Fibroblast of lung (primary cell): ENCODE measurements around the gene NT5DC3.

Source experiments
- EZH2 ChIP-seq: IDR thresholded peaks from 2 replicates; pipeline ENCODE4 v1.5.1; 2012; ENCODE audit warnings: low read length, control low read depth, mild to moderate bottlenecking; ENCODE audit errors: missing control alignments
- TF ChIP-seq, protein P1 (sequence below), 2 donors: IDR thresholded peaks in 1 of 2; conservative IDR thresholded peaks in 1 of 2; 1 replicate in 1 of 2; 2 replicates in 1 of 2; pipeline ENCODE4 v1.5.1; 2011 to 2012; ENCODE audit warnings: low read length in 2 of 2, control low read depth in 1 of 2, inconsistent platforms in 1 of 2, low read depth in 1 of 2, mild to moderate bottlenecking in 1 of 2

- TF ChIP-seq, protein P1, sequence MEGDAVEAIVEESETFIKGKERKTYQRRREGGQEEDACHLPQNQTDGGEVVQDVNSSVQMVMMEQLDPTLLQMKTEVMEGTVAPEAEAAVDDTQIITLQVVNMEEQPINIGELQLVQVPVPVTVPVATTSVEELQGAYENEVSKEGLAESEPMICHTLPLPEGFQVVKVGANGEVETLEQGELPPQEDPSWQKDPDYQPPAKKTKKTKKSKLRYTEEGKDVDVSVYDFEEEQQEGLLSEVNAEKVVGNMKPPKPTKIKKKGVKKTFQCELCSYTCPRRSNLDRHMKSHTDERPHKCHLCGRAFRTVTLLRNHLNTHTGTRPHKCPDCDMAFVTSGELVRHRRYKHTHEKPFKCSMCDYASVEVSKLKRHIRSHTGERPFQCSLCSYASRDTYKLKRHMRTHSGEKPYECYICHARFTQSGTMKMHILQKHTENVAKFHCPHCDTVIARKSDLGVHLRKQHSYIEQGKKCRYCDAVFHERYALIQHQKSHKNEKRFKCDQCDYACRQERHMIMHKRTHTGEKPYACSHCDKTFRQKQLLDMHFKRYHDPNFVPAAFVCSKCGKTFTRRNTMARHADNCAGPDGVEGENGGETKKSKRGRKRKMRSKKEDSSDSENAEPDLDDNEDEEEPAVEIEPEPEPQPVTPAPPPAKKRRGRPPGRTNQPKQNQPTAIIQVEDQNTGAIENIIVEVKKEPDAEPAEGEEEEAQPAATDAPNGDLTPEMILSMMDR (conservative IDR thresholded peaks at IDR 0.05 in 1 of 2, IDR thresholded peaks at IDR 0.05 in 1 of 2; ENCODE audit: low read depth in 1 of 2, low read length in 2 of 2) = no peak
- no peak for TF ChIP-seq EZH2
These were observed 21.1 kb downstream of the NT5DC3 start for GRCh38 chr12:103819892-103820291.
